Measurements from ENCODE around the gene INSL4. TPM values are rescaled to one million over a fixed set of nuclear protein-coding genes. Genes with fewer than 3 reads are reported as not detected.

The INSL4 gene
- total RNA-seq, 6 donors from 2014 or later: not detected

DNA sequence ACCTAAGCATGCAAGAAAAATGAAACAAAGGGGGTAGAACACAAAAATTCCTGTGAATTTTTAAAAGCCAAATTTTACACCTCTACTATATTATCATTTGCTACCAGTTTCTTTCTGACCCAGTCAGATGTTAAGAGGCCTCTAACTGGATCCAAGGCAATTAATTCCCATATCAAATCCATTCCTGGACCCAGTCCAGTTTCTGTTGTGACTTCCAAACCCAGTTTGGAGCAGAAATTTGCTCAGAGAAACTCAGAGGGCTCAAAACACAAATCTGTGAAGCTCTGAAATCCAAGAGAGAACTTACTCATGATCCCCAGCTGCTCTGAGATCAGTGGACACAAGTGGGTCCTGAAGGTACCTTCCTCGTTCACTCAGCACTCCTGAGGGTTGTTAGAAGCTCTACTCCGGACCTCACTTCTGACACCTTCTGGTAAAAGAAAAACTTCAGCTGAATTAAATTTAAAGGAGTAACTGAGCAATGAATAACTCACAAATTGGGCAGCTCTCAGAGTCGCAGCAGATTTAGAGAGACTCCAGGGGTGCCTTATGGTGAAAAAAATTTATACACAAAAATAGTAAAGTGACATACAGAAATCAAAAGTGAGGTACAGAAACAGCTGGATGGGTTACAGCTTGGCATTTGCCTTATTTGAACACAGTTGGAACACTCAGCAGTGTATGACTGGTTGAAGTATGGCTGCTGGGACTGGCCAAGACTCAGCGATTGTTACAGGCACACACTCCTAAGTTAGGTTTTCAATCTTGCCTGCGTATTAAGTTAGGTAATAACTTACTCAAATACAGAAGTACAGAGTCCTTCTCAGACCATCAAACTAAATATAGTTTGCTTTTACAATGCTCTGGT lies 32.4 kb downstream of the INSL4 start:
- H3K9me3 ChIP-seq: no peaks in the 10 kb centered on the region
- H3K27me3 ChIP-seq: no peaks in the 10 kb centered on the region
- no peaks in the 10 kb centered on the region for H3K36me3 ChIP-seq
- H3K4me1 ChIP-seq: no peaks in the 10 kb centered on the region
- ATAC-seq (ENCODE audit: low FRiP score in 2 of 2) (no peak), DNase-seq (no peak)
- no peak overlapping the region for H3K4me3 ChIP-seq
- TF ChIP-seq EP300 (IDR thresholded peaks at IDR 0.05) (no peak), POLR2AphosphoS5 (IDR thresholded peaks at IDR 0.05) (no peak), POLR2A (IDR thresholded peaks at IDR 0.05) (no peak)
- TF ChIP-seq, protein P1, sequence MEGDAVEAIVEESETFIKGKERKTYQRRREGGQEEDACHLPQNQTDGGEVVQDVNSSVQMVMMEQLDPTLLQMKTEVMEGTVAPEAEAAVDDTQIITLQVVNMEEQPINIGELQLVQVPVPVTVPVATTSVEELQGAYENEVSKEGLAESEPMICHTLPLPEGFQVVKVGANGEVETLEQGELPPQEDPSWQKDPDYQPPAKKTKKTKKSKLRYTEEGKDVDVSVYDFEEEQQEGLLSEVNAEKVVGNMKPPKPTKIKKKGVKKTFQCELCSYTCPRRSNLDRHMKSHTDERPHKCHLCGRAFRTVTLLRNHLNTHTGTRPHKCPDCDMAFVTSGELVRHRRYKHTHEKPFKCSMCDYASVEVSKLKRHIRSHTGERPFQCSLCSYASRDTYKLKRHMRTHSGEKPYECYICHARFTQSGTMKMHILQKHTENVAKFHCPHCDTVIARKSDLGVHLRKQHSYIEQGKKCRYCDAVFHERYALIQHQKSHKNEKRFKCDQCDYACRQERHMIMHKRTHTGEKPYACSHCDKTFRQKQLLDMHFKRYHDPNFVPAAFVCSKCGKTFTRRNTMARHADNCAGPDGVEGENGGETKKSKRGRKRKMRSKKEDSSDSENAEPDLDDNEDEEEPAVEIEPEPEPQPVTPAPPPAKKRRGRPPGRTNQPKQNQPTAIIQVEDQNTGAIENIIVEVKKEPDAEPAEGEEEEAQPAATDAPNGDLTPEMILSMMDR (IDR thresholded peaks at IDR 0.05): no peak
- H3K27ac ChIP-seq: no peak overlapping the region
- WGBS, 2 donors: 40 to 46% methylated on average over 5 of the region's 5 CpGs

GRCh38 chr9:5264219-5264595 lies 33.0 kb downstream of the INSL4 start:
- TF ChIP-seq POLR2AphosphoS5 (IDR thresholded peaks at IDR 0.05) (no peak), EP300 (IDR thresholded peaks at IDR 0.05) (no peak), POLR2A (IDR thresholded peaks at IDR 0.05) (no peak)
- TF ChIP-seq, protein P1 (IDR thresholded peaks at IDR 0.05): no peak
- H3K27me3 ChIP-seq: no peaks in the 10 kb centered on the region
- H3K9me3 ChIP-seq: no peaks in the 10 kb centered on the region
- DNase-seq (no peak), ATAC-seq (ENCODE audit: low FRiP score in 2 of 2) (no peak)
- no peak overlapping the region for H3K4me3 ChIP-seq
- H3K4me1 ChIP-seq: no peaks in the 10 kb centered on the region
- H3K36me3 ChIP-seq: no peaks in the 10 kb centered on the region
- no peak overlapping the region for H3K27ac ChIP-seq

DNA sequence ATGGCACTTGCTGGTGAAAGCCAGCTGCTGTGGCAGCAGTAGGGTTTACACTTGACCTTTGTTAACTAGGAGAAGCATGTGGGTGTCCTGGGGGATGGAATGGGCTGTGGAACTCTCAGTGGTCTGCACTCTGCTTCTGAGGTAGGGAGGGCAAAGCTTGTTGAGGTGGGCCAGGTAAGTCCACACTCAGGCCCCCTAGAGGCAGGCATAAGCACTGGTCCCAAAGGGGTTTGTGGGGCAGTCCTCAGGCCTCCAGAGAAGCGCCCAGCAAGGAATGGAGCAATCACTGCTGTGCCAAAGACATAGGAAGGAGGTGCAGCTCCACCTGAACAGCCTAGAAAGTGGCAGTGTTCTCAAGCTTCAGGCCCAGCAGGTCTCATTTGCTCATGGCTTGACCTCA lies 34.7 kb downstream of the INSL4 start:
- H3K4me3 ChIP-seq: no peak overlapping the region
- H3K9me3 ChIP-seq: no peaks in the 10 kb centered on the region
- WGBS, 2 donors: 0 to 71% methylated on average over 1 of the region's 1 CpG
- H3K27ac ChIP-seq: no peak overlapping the region
- no peak for TF ChIP-seq POLR2A (IDR thresholded peaks at IDR 0.05)
- TF ChIP-seq EP300 (IDR thresholded peaks at IDR 0.05): no peak
- TF ChIP-seq, protein P1 (IDR thresholded peaks at IDR 0.05): no peak
- TF ChIP-seq POLR2AphosphoS5 (IDR thresholded peaks at IDR 0.05): no peak
- H3K36me3 ChIP-seq: no peaks in the 10 kb centered on the region
- no peaks in the 10 kb centered on the region for H3K27me3 ChIP-seq
- ATAC-seq (ENCODE audit: low FRiP score in 2 of 2): no peak
- no peak for DNase-seq
- no peaks in the 10 kb centered on the region for H3K4me1 ChIP-seq

GRCh38 chr9:5269249-5269715 lies 38.1 kb downstream of the INSL4 start:
- no peak overlapping the region for H3K27ac ChIP-seq
- no peaks in the 10 kb centered on the region for H3K4me1 ChIP-seq
- no peaks in the 10 kb centered on the region for H3K9me3 ChIP-seq
- WGBS, 2 donors: 37 to 42% methylated on average over 6 of the region's 6 CpGs
- DNase-seq (no peak), ATAC-seq (ENCODE audit: low FRiP score in 2 of 2) (peak in 1 of 2 donors; percentile 76)
- TF ChIP-seq POLR2A (IDR thresholded peaks at IDR 0.05): no peak
- TF ChIP-seq EP300 (IDR thresholded peaks at IDR 0.05): no peak
- no peak for TF ChIP-seq POLR2AphosphoS5 (IDR thresholded peaks at IDR 0.05)
- TF ChIP-seq, protein P1 (IDR thresholded peaks at IDR 0.05): no peak
- H3K36me3 ChIP-seq: no peaks in the 10 kb centered on the region
- no peaks in the 10 kb centered on the region for H3K27me3 ChIP-seq
- no peak overlapping the region for H3K4me3 ChIP-seq

DNA sequence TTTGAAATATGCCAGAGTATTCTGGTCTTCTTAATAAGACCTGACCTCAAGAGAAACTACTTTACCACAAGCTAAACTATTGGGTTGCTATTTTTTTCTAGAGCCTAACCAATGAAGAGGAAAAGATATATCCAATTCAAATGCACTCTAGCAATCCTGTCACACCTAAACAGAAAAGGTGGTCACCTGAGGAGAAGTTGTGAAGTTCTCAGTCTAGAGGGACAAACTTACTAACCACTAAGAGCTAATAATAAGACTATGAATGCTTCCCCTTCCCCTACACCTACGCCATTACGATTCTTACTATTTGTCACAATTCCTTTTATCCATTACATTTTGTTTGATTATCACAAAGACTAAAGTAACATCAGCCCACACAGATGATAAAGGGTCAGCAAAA lies 43.6 kb downstream of the INSL4 start:
- 95 to 96% methylated on average over 2 of the region's 2 CpGs for WGBS, 2 donors
- no peak for ATAC-seq (ENCODE audit: low FRiP score in 2 of 2)
- H3K4me1 ChIP-seq: no peaks in the 10 kb centered on the region
- H3K9me3 ChIP-seq: no peaks in the 10 kb centered on the region
- no peak for DNase-seq
- H3K36me3 ChIP-seq: no peaks in the 10 kb centered on the region
- H3K4me3 ChIP-seq: no peak overlapping the region
- H3K27me3 ChIP-seq: no peaks in the 10 kb centered on the region
- TF ChIP-seq POLR2AphosphoS5 (IDR thresholded peaks at IDR 0.05) (no peak), EP300 (IDR thresholded peaks at IDR 0.05) (no peak), POLR2A (IDR thresholded peaks at IDR 0.05) (no peak)
- TF ChIP-seq, protein P1 (IDR thresholded peaks at IDR 0.05): no peak
- H3K27ac ChIP-seq: no peak overlapping the region

Measured in upper lobe of left lung (tissue), 6 donors.